CD4-positive, alpha-beta T cell (primary cell): ENCODE measurements around the gene CFAP61. TPM values are rescaled to one million over a fixed set of nuclear protein-coding genes. Genes with fewer than 3 reads are reported as not detected.

ENCODE experiments used
- ATAC-seq: fragments of 200-7000 bp; cut with Tn5 transposase; one replicate; pipeline ENCODE4 v1.10.0; 2022; ENCODE audit warnings: mild to moderate bottlenecking; ENCODE audit not compliant: poor library complexity
- CTCF ChIA-PET: fragments of 350-600 bp; sonication (Branson Sonifier 250); formaldehyde crosslinking; loops from one replicate; lab custom pipeline; 2021; ENCODE audit warnings: antibody characterized with exemption, inconsistent platforms; lab: Charles Lee
- POLR2A ChIA-PET: fragments of 350-600 bp; sonication (Branson Sonifier 250); formaldehyde crosslinking; loops from one replicate; lab custom pipeline; 2021; ENCODE audit warnings: antibody characterized with exemption, inconsistent platforms; lab: Charles Lee
- DNase-seq, 14 experiments: peaks; one replicate each; pipeline ENCODE4 v3.0.0-alpha.2; 2013 to 2020; ENCODE audit warnings: mixed read lengths in 2 of 14
- H3K27ac ChIP-seq, 2 donors: one replicate each; pipeline versions ENCODE4 v1.5.1 to v1.7.0; 2013; ENCODE audit warnings: low read length in 2 of 2, low read depth in 1 of 2, mild to moderate bottlenecking in 1 of 2
- H3K27me3 ChIP-seq, 2 experiments: 1 replicate in 1 of 2; 2 replicates in 1 of 2; pipeline versions ENCODE4 v1.6.1 to v1.7.0; 2013; ENCODE audit warnings: low read length in 2 of 2, control low read depth in 1 of 2, mild to moderate bottlenecking in 1 of 2, moderate library complexity in 1 of 2; ENCODE audit not compliant: insufficient read depth in 2 of 2, control insufficient read depth in 1 of 2
- H3K36me3 ChIP-seq: one replicate; pipeline ENCODE4 v1.6.1; 2013; ENCODE audit warnings: low read length, control low read depth; ENCODE audit not compliant: insufficient read depth
- H3K4me1 ChIP-seq: one replicate; pipeline ENCODE4 v1.6.1; 2013; ENCODE audit warnings: low read length, control low read depth; ENCODE audit not compliant: insufficient read depth
- H3K4me3 ChIP-seq: one replicate; pipeline ENCODE4 v1.5.1; 2013; ENCODE audit warnings: mild to moderate bottlenecking, low read length, moderate library complexity
- H3K9me3 ChIP-seq, 2 experiments: 1 replicate in 1 of 2; 2 replicates in 1 of 2; pipeline versions ENCODE4 v1.6.1 to v1.7.0; 2013; ENCODE audit warnings: low read length in 2 of 2, mild to moderate bottlenecking in 2 of 2, control low read depth in 1 of 2, moderate library complexity in 1 of 2; ENCODE audit not compliant: control insufficient read depth in 1 of 2, insufficient read depth in 1 of 2
- H3K27ac Mint-ChIP-seq: one replicate; pipeline ENCODE4 v1.8.0; 2020; ENCODE audit warnings: mixed read lengths
- H3K27me3 Mint-ChIP-seq: one replicate; pipeline ENCODE4 v1.8.0; 2021; ENCODE audit warnings: mixed read lengths
- H3K36me3 Mint-ChIP-seq: one replicate; pipeline ENCODE4 v1.8.0; 2021; ENCODE audit warnings: low read depth, mixed read lengths
- H3K4me1 Mint-ChIP-seq: one replicate; pipeline ENCODE4 v1.8.0; 2021; ENCODE audit warnings: low read depth, mixed read lengths
- H3K4me3 Mint-ChIP-seq: one replicate; pipeline ENCODE4 v1.8.0; 2020; ENCODE audit warnings: mild to moderate bottlenecking, mixed read lengths
- H3K9me3 Mint-ChIP-seq: one replicate; pipeline ENCODE4 v1.8.0; 2020; ENCODE audit warnings: mixed read lengths
- CTCF ChIP-seq: fragments of 200-600 bp; IDR thresholded peaks from one replicate; pipeline ENCODE4 v1.8.0; 2022; ENCODE audit warnings: antibody characterized with exemption, mild to moderate bottlenecking
- intact Hi-C, 2 experiments: fragments of 100-400 bp; cut with DNase I in 1 of 2; cut with micrococcal nuclease in 1 of 2; formaldehyde crosslinking; loops; one replicate each; pipeline versions ENCODE4 v1.15.1 to v1.9.0; 2023 to 2025; cut with DNase I, micrococcal nuclease
- total RNA-seq, 174 experiments: library from RNA in 2 of 174; stranded (reverse) in 2 of 174; gene quantifications; one replicate each; pipeline ENCODE4 v1.2.3 and lab custom pipeline; 2021 to 2026

The CFAP61 gene
- total RNA-seq, 2 experiments from 2014 or later = not detected

GRCh38 chr20:20085071-20085470, 32.7 kb downstream of the CFAP61 start:
- H3K9me3 ChIP-seq = no peaks in the 10 kb centered on the region
- Mint-ChIP-seq H3K27ac (no peak overlapping the region), H3K9me3 (no peaks in the 10 kb centered on the region), H3K4me3 (no peak overlapping the region), H3K27me3 (peaks cover 19% of the 10 kb centered on the region), H3K36me3 (no peaks in the 10 kb centered on the region), H3K4me1 (peaks cover 5% of the 10 kb centered on the region)
- DNase-seq = no peak
- H3K4me1 ChIP-seq = no peaks in the 10 kb centered on the region
- POLR2A ChIA-PET = no interaction called here
- no peak overlapping the region for H3K4me3 ChIP-seq
- TF ChIP-seq CTCF = no peak
- intact Hi-C loops = loop anchor here (2.0 to 10.0 kb wide), 3 partner anchors 150 to 1422 kb away; no protein-coding TSS in a partner anchor
- H3K27ac ChIP-seq = no peak overlapping the region
- peaks cover 0 to 5% of the 10 kb centered on the region in 2 experiments for H3K27me3 ChIP-seq
- CTCF ChIA-PET = no interaction called here
- H3K36me3 ChIP-seq = no peaks in the 10 kb centered on the region
- ATAC-seq = no peak

GRCh38 chr20:20085812-20086211, 33.5 kb downstream of the CFAP61 start:
- H3K27me3 ChIP-seq = peaks cover 0 to 5% of the 10 kb centered on the region in 2 experiments
- TF ChIP-seq CTCF = no peak
- no peaks in the 10 kb centered on the region for H3K36me3 Mint-ChIP-seq
- intact Hi-C loops = loop anchor here (2.0 to 10.0 kb wide), 3 partner anchors 149 to 1421 kb away; no protein-coding TSS in a partner anchor
- no peak overlapping the region for H3K4me3 Mint-ChIP-seq
- DNase-seq (no peak), ATAC-seq (no peak)
- no peak overlapping the region for H3K4me3 ChIP-seq
- no peaks in the 10 kb centered on the region for H3K4me1 ChIP-seq
- H3K27ac ChIP-seq = no peak overlapping the region
- ChIA-PET POLR2A (no interaction called here), CTCF (no interaction called here)
- no peaks in the 10 kb centered on the region for H3K9me3 Mint-ChIP-seq
- H3K27me3 Mint-ChIP-seq = peaks cover 19% of the 10 kb centered on the region
- H3K36me3 ChIP-seq = no peaks in the 10 kb centered on the region
- peaks cover 5% of the 10 kb centered on the region for H3K4me1 Mint-ChIP-seq
- H3K9me3 ChIP-seq = no peaks in the 10 kb centered on the region
- no peak overlapping the region for H3K27ac Mint-ChIP-seq

- H3K36me3 Mint-ChIP-seq = no peaks in the 10 kb centered on the region
- no peak for TF ChIP-seq CTCF
- H3K4me3 Mint-ChIP-seq = no peak overlapping the region
- no peaks in the 10 kb centered on the region for H3K9me3 Mint-ChIP-seq
- DNase-seq (no peak), ATAC-seq (no peak)
- H3K27ac ChIP-seq = no peak overlapping the region
- H3K36me3 ChIP-seq = no peaks in the 10 kb centered on the region
- peaks cover 1% of the 10 kb centered on the region for H3K27me3 Mint-ChIP-seq
- H3K27ac Mint-ChIP-seq = no peak overlapping the region
- no peaks in the 10 kb centered on the region for H3K27me3 ChIP-seq
- intact Hi-C loops = loop anchor here in 1 of 2 experiments (5.0 to 10.0 kb wide), 2 partner anchors 146 to 1418 kb away; no protein-coding TSS in a partner anchor
- peaks cover 2% of the 10 kb centered on the region for H3K4me1 Mint-ChIP-seq
- no peak overlapping the region for H3K4me3 ChIP-seq
- ChIA-PET CTCF (no interaction called here), POLR2A (no interaction called here)
- H3K4me1 ChIP-seq = no peaks in the 10 kb centered on the region
- H3K9me3 ChIP-seq = no peaks in the 10 kb centered on the region
These were observed 36.7 kb downstream of the CFAP61 start for GRCh38 chr20:20089018-20089417.
